Thyroid gland (tissue), 4 donors: Measurements from ENCODE around the gene USP17L19.
"Not testable (repeated sequence)": the region's sequence is repeated elsewhere in the genome, so short reads cannot be mapped to it uniquely, and the experiment has no call there.

Source experiments
- POLR2A ChIP-seq, 2 donors: fragments of 450-650 bp; IDR thresholded peaks; one replicate each; pipeline ENCODE4 v1.6.1; 2017; ENCODE audit warnings: antibody characterized with exemption in 2 of 2, mild to moderate bottlenecking in 2 of 2, moderate library complexity in 1 of 2
- TF ChIP-seq, protein P1 (sequence below), 6 experiments: fragments of 200-600 bp in 3 of 6; fragments of 450-650 bp in 3 of 6; sonication (generic) in 3 of 6; IDR thresholded peaks; one replicate each; pipeline ENCODE4 v1.5.1; 2016 to 2019; ENCODE audit warnings: antibody characterized with exemption in 6 of 6, mild to moderate bottlenecking in 2 of 6, inconsistent platforms in 1 of 6, moderate library complexity in 1 of 6

DNA sequence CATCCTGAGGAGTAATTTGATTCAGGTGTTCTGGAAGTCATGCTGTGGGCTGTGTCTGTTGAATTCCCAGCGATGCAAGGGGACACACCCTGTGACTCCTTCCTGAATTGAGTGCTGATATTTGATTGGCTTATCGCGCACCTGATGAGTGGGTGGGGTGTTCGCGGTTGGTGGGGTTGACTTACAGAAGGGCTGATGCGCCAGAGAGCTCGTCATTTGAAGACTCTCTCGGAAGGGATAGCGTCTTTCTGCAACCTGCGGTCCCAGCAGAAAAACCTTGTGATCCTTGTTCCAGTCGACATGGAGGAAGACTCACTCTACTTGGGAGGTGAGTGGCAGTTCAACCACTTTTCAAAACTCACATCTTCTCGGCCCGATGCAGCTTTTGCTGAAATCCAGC lies 33.3 kb upstream of the USP17L19 start, which contains the start of gene USP17L12:
- TF ChIP-seq, protein P1, sequence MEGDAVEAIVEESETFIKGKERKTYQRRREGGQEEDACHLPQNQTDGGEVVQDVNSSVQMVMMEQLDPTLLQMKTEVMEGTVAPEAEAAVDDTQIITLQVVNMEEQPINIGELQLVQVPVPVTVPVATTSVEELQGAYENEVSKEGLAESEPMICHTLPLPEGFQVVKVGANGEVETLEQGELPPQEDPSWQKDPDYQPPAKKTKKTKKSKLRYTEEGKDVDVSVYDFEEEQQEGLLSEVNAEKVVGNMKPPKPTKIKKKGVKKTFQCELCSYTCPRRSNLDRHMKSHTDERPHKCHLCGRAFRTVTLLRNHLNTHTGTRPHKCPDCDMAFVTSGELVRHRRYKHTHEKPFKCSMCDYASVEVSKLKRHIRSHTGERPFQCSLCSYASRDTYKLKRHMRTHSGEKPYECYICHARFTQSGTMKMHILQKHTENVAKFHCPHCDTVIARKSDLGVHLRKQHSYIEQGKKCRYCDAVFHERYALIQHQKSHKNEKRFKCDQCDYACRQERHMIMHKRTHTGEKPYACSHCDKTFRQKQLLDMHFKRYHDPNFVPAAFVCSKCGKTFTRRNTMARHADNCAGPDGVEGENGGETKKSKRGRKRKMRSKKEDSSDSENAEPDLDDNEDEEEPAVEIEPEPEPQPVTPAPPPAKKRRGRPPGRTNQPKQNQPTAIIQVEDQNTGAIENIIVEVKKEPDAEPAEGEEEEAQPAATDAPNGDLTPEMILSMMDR (IDR thresholded peaks at IDR 0.05) = not testable (repeated sequence)
- not testable (repeated sequence) for TF ChIP-seq POLR2A (IDR thresholded peaks at IDR 0.05)
